ENCODE measurements around the gene SMAD1.

Gene SMAD1

GRCh38 chr4:145481164-145481941, at the start of gene SMAD1:
Gene SMAD1 (plus strand): TSS chr4:145481853. CDS start chr4:145514614, 32,761 bp downstream.
- peak; percentile 46 for DNase-seq (ENCODE audit: low read depth)

GRCh38 chr4:145433684-145434083, 48.0 kb upstream of the SMAD1 start:
- no peak for DNase-seq (ENCODE audit: low read depth)

DNA sequence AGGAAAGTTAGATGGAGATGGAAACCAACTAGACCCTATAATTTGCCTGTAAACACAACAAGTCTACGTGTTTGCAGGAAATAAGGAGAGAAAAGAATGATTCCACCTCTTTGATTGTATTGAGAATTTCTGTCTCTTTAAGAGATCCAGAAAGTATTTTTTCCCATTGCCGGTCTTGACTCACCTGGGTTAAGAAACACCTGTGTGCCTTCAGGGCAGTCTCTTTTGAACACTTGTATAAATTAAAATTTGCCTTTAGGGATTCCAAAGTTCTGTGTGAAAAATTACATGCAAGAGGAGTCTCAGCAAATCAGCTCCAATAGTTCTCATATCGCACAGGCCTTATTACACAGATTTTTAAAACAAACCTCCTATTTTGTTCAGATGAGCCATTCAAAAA, 46.0 kb upstream of the SMAD1 start:
- DNase-seq (ENCODE audit: low read depth), result no peak

DNA sequence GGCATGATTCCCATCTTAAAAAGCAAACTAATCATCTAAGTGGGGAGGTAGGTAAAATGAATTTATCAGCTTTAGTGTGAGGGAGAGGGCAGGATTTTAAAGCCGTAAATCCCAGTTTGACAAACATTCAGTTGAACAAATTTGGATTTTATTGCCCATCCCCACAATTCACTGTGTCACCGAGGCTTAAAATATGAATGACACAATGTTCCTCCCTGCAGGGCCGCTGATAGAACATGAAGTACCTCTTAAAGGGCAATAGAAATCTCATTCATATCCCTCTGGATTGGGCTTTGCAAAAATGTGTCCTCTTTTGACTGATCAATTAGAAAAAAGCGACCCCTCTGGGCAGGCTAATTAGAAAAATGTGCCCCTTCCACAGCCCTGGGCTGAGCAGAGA, 45.5 kb upstream of the SMAD1 start:
- DNase-seq (ENCODE audit: low read depth), result no peak

GRCh38 chr4:145436796-145437195, 44.9 kb upstream of the SMAD1 start:
- no peak for DNase-seq (ENCODE audit: low read depth)

DNA sequence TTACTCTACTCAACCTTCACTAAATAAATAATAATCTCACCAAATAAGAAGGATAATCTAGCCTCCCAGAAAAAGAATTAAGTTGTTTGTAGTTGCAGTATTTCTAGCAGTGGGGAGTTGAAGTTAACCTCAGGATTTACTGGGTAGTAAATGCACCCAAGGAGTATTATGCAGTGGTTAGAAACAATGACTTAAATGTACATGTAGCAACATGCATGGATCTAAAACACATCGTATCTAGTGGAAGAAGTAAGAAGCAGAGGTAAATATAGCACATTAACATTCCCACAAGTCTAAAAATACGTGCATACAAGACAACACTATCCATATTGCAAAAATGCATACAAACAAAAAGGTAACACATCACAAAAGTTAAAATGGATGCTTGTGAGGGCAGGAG, 44.2 kb upstream of the SMAD1 start:
- no peak for DNase-seq (ENCODE audit: low read depth)

GRCh38 chr4:145438298-145438697, 43.4 kb upstream of the SMAD1 start:
- DNase-seq (ENCODE audit: low read depth), result no peak

DNA sequence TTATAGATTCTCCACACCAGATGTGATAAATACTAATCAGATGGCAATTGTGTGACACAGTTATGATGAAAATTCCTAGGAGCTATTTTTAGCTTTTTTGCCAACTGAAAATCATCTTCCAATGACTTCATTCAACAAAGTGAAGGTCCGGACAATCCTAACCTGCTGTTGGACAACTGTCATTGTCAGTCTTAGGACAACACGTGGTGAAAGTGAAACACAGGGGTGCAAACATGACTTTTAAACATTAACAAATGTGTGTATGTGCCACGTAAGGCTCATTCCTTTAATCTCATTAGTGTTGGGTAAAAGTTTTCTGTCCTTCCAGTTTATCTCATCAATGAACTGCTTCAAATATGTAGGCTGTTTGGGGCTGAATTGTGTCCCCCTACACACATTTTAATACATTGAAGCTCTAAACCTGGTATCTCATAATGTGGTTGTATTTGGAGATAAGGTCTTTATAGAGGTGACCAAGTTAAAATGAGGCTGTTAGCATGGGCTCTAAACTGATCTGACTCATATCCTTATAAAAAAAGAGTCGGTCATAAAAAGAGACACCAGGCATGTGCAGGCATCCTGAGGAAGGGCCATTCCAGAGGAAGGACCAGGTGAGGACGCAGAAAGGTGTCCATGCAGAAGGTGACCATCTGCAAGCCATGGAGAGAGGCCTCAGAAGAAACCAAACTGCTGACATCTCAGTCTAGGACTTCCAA, 41.2 kb upstream of the SMAD1 start:
- DNase-seq (ENCODE audit: low read depth), result no peak

DNA sequence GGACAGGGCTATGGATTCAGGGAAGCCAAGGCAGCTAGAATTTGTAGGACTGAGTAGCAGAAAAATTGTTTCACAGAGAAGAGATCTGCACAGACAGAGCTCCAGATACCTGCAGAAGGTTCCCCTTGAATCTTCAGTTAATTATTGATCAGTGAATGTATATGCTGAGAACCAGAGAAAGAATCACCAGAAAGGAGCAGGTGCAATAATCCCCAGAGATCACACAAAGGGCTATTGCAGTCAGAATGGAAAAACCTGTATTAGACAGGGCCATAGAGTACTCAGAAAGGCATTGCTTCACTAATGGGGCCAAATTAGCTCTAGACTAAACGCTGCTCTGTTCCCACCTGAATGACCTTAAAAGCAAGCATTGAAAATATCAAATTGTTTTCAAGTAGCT, 35.5 kb upstream of the SMAD1 start:
- DNase-seq (ENCODE audit: low read depth), result no peak

GRCh38 chr4:145451895-145452294, 29.8 kb upstream of the SMAD1 start:
- no peak for DNase-seq (ENCODE audit: low read depth)

DNA sequence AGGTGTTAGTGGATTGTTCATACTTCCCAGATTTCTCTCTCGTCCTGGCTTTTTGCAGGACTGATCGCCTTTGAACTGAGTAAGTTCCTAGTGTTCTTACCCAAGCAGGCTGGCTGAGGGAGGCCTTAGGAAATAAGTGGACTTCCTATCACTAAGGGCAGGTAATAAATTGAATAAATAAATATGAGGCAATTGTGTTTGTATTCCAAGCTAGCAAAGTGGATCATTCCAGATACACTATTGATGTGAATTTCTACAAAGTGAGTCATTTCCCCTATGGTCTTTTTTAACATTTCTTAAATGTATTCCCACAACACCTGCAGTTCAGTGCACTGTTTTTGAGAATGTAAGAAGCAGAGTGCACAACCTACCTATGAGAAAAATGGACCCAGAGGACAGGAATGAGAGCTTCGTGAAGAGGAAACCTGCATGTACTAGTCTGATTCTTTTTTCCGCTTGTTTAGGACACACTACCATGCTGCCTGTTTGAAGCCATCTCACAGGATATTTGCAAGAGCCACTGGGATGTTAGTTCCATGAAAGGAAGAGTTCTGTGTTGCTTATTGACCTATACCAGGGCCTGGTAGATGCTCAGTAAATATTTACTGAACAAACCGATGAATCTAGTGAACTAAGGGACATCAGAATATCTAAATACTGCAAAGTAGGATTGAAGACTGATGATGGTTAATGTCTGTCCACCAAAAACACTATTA, 29.0 kb upstream of the SMAD1 start:
- no peak for DNase-seq (ENCODE audit: low read depth)

- no peak for DNase-seq (ENCODE audit: low read depth)
These were observed 28.5 kb upstream of the SMAD1 start for GRCh38 chr4:145453163-145453520.

GRCh38 chr4:145473203-145473602, 8.4 kb upstream of the SMAD1 start:
- no peak for DNase-seq (ENCODE audit: low read depth)

DNA sequence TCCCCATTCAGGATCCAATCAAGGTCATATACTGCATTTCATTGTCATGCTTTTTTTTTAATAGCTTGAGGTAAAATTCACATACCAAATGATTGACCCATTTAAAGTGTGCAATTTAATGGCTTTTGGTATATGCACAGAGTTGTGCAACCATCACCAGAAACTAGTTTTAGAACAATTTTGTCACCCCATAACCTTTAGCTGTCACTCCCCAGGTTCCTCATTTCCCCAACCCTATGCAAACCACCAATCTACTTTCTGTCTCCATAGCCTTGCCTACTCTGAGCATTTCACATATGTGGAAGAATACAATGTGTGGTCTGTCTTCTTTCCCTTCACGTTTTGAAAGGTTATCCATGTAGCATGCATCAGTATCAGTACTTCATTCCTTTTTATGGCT, 1.4 kb upstream of the SMAD1 start:
- no peak for DNase-seq (ENCODE audit: low read depth)

DNA sequence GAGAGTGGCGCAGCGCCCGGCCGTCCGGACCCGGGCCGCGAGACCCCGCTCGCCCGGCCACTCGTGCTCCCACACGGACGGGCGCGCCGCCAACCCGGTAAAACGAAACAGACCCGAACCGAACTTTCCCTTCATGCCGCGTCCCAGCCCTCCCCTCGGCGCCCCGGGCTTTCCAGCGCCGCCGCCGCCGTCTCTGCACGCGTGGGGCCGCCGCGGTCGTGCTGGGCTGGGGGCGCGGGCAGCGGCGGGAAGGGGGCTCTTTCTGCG, 222 bp downstream of the SMAD1 start:
- DNase-seq (ENCODE audit: low read depth), result no peak

GRCh38 chr4:145482209-145483037, 770 bp downstream of the SMAD1 start:
- peak; percentile 72 for DNase-seq (ENCODE audit: low read depth)

GRCh38 chr4:145483514-145483913, 1.9 kb downstream of the SMAD1 start:
- DNase-seq (ENCODE audit: low read depth), result no peak

- no peak for DNase-seq (ENCODE audit: low read depth)
These were observed 2.7 kb downstream of the SMAD1 start for GRCh38 chr4:145484225-145484846.

- no peak for DNase-seq (ENCODE audit: low read depth)
These were observed 3.5 kb downstream of the SMAD1 start for GRCh38 chr4:145485120-145485519.

DNA sequence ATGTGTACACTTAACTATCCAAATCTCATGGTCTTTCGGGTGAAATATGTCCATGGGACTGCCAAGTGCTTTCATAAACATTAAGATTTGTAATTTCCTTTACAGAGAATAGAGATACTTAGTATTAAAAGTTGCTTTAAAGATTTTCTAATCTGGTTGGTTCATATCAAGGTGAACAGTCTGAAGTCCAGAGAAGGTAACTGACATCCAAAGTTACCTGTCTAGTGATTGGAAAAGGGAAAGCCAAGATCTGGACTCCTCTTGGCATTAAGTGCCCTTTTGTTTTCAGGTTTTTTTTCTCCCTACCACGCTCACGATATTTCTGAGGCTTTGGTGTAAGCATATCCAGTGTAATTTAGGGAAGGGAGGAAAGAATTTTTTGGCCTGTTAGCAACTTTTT, 5.0 kb downstream of the SMAD1 start:
- DNase-seq (ENCODE audit: low read depth), result no peak

DNA sequence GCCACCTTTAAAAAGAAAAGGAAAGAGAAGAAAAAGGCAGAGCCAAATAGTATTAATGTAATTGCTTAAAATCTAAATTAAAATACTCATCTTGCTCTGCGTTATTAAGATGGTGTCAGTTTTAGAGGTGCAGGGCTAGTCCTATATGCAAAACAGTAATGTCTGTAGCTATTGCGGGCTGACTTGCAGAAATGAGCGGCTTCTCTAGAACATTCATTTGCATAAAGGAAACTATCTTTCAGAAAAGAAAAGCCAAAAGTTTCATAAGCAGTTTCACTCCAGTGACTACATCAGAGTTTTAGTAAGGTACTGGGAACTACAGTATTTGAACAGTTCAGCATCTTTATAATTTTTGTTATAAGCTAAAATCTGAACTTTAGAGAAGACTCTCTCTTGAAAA, 6.0 kb downstream of the SMAD1 start:
- DNase-seq (ENCODE audit: low read depth), result no peak

- DNase-seq (ENCODE audit: low read depth), result no peak
These were observed 6.7 kb downstream of the SMAD1 start for GRCh38 chr4:145488310-145488709.
